BJ (cell line): ENCODE measurements around the gene CLPTM1. TPM values are rescaled to one million over a fixed set of nuclear protein-coding genes. Genes with fewer than 3 reads are reported as not detected.

Experiments
- CTCF ChIA-PET: fragments of 350-600 bp; formaldehyde crosslinking; extraction: SDS; loops from one replicate; lab custom pipeline; 2021; ENCODE audit warnings: antibody characterized with exemption, inconsistent platforms; lab: Yijun Ruan, JAX
- POLR2A ChIA-PET: fragments of 300-600 bp; sonication (Branson Sonifier 250); formaldehyde crosslinking; extraction: SDS; loops from one replicate; lab custom pipeline; 2021; ENCODE audit warnings: antibody characterized with exemption; lab: Charles Lee
- DNase-seq: peaks from one replicate; pipeline ENCODE4 v3.0.0-alpha.2; 2011; ENCODE audit warnings: low read depth
- H3K27me3 ChIP-seq: 2 replicates; pipeline ENCODE4 v1.6.0; 2011; ENCODE audit warnings: low read length; ENCODE audit not compliant: control insufficient read depth, insufficient read depth
- H3K36me3 ChIP-seq: 2 replicates; pipeline ENCODE4 v1.5.1; 2011; ENCODE audit warnings: low read length; ENCODE audit not compliant: control insufficient read depth, insufficient read depth
- H3K4me3 ChIP-seq: 2 replicates; pipeline ENCODE4 v1.5.1; 2011; ENCODE audit warnings: low read depth, mild to moderate bottlenecking, control low read depth, low read length
- CTCF ChIP-seq: IDR thresholded peaks from 2 replicates; pipeline ENCODE4 v1.5.1; 2011; ENCODE audit warnings: low read depth, mild to moderate bottlenecking, control low read depth, inconsistent platforms, low read length, moderate library complexity; ENCODE audit not compliant: insufficient read depth
- polyA plus RNA-seq: library from polyadenylated mRNA; depleted of rRNA; stranded (reverse); fragments of >200 nt; gene quantifications from 2 replicates; pipeline ENCODE4 v1.2.3, GENCODE V29; 2011

The CLPTM1 gene
- polyA plus RNA-seq, 1 experiment: 127 TPM

GRCh38 chr19:44975444-44975843 is 20.3 kb downstream of the CLPTM1 start:
- no peak overlapping the region for H3K4me3 ChIP-seq
- no peaks in the 10 kb centered on the region for H3K27me3 ChIP-seq
- POLR2A ChIA-PET: no interaction called here
- peaks cover 48% of the 10 kb centered on the region for H3K36me3 ChIP-seq
- CTCF ChIA-PET: interaction anchor here (1.1 to 1.4 kb wide), 2 partner anchors 11 to 14 kb away, joined by 4 to 5 read pairs; no protein-coding TSS in a partner anchor
- no peak for DNase-seq
- no peak for TF ChIP-seq CTCF

GRCh38 chr19:44984005-44984404 is 28.8 kb downstream of the CLPTM1 start:
- ChIA-PET POLR2A (no interaction called here), CTCF (no interaction called here)
- Histone ChIP-seq H3K27me3 (no peaks in the 10 kb centered on the region), H3K4me3 (no peak overlapping the region), H3K36me3 (peaks cover 28% of the 10 kb centered on the region)
- no peak for TF ChIP-seq CTCF
- DNase-seq: no peak

- no peak for DNase-seq
- no peak for TF ChIP-seq CTCF
- ChIA-PET CTCF (interaction anchor here (1.6 kb wide), 1 partner anchor 10 kb away, joined by 5 read pairs; no protein-coding TSS in a partner anchor), POLR2A (no interaction called here)
- no peaks in the 10 kb centered on the region for H3K27me3 ChIP-seq
- no peak overlapping the region for H3K4me3 ChIP-seq
- peaks cover 27% of the 10 kb centered on the region for H3K36me3 ChIP-seq
These were observed 30.3 kb downstream of the CLPTM1 start for GRCh38 chr19:44985445-44985844.

GRCh38 chr19:44986389-44986788 is 31.2 kb downstream of the CLPTM1 start:
- Histone ChIP-seq H3K36me3 (peaks cover 29% of the 10 kb centered on the region), H3K27me3 (no peaks in the 10 kb centered on the region), H3K4me3 (no peak overlapping the region)
- DNase-seq: no peak
- no peak for TF ChIP-seq CTCF
- CTCF ChIA-PET: interaction anchor here (1.2 to 1.6 kb wide), 2 partner anchors 11 to 73 kb away, joined by 4 to 5 read pairs; no protein-coding TSS in a partner anchor
- POLR2A ChIA-PET: no interaction called here

- Histone ChIP-seq H3K36me3 (peaks cover 33% of the 10 kb centered on the region), H3K27me3 (no peaks in the 10 kb centered on the region), H3K4me3 (no peak overlapping the region)
- DNase-seq: no peak
- ChIA-PET CTCF (interaction anchor here (1.2 kb wide), 1 partner anchor 72 kb away, joined by 4 read pairs; no protein-coding TSS in a partner anchor), POLR2A (no interaction called here)
- no peak for TF ChIP-seq CTCF
These were observed 32.0 kb downstream of the CLPTM1 start for GRCh38 chr19:44987148-44987675.
